H1 (cell line): ENCODE results near the gene ARHGAP24. TPM values are rescaled to one million over a fixed set of nuclear protein-coding genes. Genes with fewer than 3 reads are reported as not detected.

Source experiments
- POU5F1 ChIP-seq: IDR thresholded peaks from 2 replicates; pipeline ENCODE4 v1.6.1; 2011; ENCODE audit warnings: low read depth, mild to moderate bottlenecking, low read length, moderate library complexity
- SRF ChIP-seq: IDR thresholded peaks from 2 replicates; pipeline ENCODE4 v1.6.1; 2011; ENCODE audit warnings: mild to moderate bottlenecking, low read depth, low read length, moderate library complexity
- polyA plus RNA-seq, 7 experiments: library from polyadenylated mRNA; depleted of rRNA in 3 of 7; stranded (reverse) in 5 of 7; unstranded in 2 of 7; fragments of >200 nt in 5 of 7; fragments of 200-250 nt in 2 of 7; gene quantifications; 1 replicate in 5 of 7; 2 replicates in 1 of 7; 4 replicates in 1 of 7; pipeline versions ENCODE4 v1.2.1 to v1.2.3, GENCODE V29; 2011 to 2013; ENCODE audit warnings: missing spikeins in 2 of 7, mixed read lengths in 2 of 7
- total RNA-seq: library from RNA; stranded (reverse); fragmentation: NEBNext Ultra II Directional; extraction: Animal tissue kit (Norgen Biotek cat#: 25700); gene quantifications from 2 replicates; pipeline ENCODE4 v1.2.1, GENCODE V29; 2021
- TF ChIP-seq, protein P1 (sequence below): IDR thresholded peaks from 2 replicates; pipeline ENCODE4 v1.6.1; 2011; ENCODE audit warnings: low read length, improper control_type of control experiment

Gene ARHGAP24
- total and polyA plus RNA-seq, 2 of the 8 experiments (the other 6 are each of a cell fraction or from before 2014, with no cell fraction given) = 0.08 to 0.50 TPM

DNA sequence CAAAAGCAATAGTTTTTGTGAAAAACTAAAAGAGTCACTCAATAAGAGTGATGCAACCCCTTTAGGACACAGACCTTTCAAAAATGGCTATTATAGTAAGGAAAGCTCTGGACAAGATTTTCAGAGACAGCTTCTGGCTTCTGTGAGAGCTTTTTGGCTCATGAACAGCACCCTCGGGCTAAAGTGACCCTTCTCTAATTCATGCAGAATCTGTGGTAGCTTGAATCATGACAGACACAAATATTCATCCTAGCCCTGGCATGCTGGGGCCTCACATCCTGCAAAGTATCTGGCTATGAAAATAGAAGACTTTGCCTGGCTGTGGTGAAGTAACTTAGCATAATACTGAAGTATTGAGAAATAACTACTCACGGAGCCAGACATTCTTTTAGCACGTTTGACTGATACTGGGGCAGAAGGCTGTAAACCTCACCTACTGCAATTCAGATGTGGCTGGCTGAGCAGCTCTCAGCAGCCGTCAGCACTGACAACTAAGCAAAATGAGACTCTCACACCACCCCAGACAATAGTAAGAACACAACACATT is 557.6 kb downstream of the ARHGAP24 start (continued):
- TF ChIP-seq, protein P1, sequence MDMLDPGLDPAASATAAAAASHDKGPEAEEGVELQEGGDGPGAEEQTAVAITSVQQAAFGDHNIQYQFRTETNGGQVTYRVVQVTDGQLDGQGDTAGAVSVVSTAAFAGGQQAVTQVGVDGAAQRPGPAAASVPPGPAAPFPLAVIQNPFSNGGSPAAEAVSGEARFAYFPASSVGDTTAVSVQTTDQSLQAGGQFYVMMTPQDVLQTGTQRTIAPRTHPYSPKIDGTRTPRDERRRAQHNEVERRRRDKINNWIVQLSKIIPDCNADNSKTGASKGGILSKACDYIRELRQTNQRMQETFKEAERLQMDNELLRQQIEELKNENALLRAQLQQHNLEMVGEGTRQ = no peak
- TF ChIP-seq POU5F1 = no peak
- TF ChIP-seq SRF = no peak
